Subcutaneous adipose tissue (tissue), 4 donors: ENCODE data around the gene SLITRK6. TPM values are rescaled to one million over a fixed set of nuclear protein-coding genes. Genes with fewer than 3 reads are reported as not detected.

Experiments
- total RNA-seq, 4 donors: library from RNA; depleted of rRNA; stranded (reverse); fragments of >200 nt; gene quantifications; one replicate each; pipeline ENCODE4 v1.1.0, GENCODE V29; 2016
- TF ChIP-seq, protein P1 (sequence below): fragments of 450-650 bp; IDR thresholded peaks from one replicate; pipeline ENCODE4 v1.5.1; 2016; ENCODE audit warnings: low read depth, mild to moderate bottlenecking, control low read depth, antibody characterized with exemption, moderate library complexity

The SLITRK6 gene
- total RNA-seq, 4 donors from 2014 or later: 0.57 TPM; not detected in 3

DNA sequence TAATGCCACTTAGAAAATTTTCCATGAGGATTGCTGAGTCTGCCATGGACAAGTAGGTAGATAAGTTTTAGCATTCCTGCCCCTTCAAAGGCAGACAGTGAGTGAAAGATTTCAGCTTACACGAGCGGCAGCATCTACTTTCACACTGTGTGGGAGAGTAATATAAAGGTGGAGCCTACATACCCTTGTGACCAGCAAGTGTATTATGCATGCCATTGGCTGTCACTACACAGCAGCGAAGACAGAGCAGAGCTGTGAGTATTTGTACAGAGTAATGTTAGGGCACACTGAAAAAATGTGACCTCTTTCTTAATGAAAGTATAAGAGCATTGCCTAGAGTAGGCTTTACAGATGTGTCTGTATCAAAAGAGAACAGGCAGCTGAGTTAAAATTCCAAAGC is 14.0 kb downstream of the SLITRK6 start:
- TF ChIP-seq, protein P1, sequence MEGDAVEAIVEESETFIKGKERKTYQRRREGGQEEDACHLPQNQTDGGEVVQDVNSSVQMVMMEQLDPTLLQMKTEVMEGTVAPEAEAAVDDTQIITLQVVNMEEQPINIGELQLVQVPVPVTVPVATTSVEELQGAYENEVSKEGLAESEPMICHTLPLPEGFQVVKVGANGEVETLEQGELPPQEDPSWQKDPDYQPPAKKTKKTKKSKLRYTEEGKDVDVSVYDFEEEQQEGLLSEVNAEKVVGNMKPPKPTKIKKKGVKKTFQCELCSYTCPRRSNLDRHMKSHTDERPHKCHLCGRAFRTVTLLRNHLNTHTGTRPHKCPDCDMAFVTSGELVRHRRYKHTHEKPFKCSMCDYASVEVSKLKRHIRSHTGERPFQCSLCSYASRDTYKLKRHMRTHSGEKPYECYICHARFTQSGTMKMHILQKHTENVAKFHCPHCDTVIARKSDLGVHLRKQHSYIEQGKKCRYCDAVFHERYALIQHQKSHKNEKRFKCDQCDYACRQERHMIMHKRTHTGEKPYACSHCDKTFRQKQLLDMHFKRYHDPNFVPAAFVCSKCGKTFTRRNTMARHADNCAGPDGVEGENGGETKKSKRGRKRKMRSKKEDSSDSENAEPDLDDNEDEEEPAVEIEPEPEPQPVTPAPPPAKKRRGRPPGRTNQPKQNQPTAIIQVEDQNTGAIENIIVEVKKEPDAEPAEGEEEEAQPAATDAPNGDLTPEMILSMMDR: no peak

DNA sequence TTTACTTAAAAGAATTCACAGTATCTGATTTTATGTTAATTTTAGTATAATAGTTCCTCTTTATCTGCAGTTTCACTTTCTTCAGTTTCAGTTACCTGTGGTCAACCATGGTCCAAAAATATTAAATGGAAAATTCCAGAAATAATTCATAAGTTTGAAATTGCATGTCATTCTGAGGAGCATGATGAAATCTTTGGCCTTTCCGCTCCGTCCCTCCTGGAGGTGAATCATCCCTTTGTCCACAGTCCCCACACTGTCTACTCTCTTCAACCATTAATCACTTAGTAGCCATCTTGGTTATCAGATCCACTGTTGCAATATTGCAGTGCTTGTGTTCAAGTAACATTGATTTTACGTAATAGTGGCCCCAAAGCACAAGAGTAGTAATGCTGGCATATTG is 26.9 kb downstream of the SLITRK6 start:
- TF ChIP-seq, protein P1: no peak

DNA sequence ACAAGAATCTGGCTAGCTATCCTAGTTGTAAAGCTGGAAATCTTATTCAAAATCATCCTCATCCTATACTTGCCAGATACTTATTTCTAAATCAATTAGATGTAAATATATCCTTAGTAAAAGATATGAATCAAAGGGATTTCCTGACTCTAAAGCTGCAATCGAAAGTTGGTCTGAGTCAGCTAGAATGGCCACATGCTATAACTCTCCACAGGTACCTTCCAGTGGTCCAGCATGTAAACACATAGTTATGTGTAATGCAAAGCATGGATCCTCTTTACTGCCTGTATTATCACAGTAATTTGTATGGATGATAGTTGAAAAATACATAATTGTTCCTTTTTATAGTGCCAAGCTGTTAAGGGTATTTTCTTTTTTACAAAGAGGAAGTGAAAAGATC is 27.4 kb downstream of the SLITRK6 start:
- TF ChIP-seq, protein P1: no peak

DNA sequence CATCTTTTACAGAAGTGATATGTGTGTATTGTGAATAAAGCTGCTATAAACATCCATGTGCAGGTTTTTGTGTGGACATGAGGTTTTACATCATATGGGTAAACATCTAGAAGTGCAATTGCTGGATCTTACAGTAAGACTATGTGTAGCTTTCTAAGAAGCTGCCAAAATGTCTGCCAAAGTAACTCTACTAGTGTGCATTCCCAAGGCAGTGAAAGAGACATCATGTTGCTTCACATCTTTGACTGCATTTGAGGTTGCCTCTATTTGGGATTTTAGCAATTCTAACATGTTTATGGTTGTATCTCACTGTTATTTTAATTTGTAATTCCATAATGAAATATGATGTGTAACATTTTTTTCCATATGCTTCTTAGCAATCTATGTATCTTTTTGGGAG is 30.3 kb downstream of the SLITRK6 start:
- TF ChIP-seq, protein P1: no peak

DNA sequence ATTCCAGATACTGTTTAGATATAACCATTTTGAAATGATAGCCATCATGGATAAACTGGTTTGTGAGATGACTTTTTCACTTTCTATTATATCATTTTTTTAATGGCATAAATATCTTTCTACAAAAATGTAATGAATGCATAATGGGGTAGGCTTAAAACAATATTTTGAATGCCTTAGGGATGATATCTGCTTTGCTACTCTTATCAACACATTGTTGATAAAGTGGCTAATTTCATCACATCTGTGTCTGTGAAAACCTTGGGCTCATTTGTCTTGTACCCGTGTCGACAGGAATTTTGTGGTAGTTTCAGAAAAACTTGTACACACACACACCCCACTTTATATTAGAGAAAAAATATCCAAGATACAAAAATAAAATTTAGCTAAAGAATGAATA is 44.1 kb downstream of the SLITRK6 start:
- TF ChIP-seq, protein P1: no peak
